ENCODE data around the gene CASKIN1. TPM values are rescaled to one million over a fixed set of nuclear protein-coding genes. Genes with fewer than 3 reads are reported as not detected.

CASKIN1 gene
- total and polyA plus RNA-seq, 5 donors from 2014 or later = not detected

DNA sequence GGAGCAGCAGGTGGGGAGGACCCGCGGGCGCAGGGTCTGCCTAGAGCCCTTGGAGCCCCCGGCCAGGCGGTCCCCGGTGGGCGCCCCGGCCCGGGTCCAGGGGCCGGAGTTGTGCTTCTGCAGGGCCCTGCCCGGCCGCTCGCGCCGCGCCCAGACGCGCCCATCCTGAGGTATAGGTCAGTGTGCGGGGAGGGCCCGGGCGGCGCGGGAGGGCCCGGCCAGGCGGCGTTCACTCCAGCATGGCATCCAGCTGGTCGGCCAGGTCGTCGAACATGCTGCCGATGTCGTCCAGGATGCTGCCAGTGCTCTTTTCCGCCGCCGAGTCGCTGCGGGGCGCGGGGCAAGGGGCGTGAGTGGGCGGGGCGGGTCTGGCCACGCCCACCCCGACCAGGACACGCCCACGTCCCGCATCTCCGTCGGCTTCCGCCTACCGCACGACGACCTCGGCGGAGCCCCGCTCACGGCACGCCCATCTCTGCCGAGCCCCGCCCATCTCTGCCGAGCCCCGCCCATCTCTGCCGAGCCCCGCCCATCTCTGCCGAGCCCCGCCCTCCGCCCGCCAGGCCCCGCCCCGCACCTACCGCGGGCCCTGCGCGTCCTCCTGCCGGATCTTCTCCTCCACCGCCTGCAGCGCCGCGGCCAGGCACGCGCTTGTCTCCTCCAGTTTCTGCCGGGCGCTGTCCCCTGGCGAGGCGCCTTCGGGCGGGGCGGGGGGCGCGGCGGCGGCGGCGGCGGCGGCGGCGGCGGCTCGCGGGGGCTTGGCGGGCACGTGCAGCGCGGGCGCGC lies 17.9 kb downstream of the CASKIN1 start:
- H3K9me3 ChIP-seq (ENCODE audit: control insufficient read depth in 2 of 2, low read length in 2 of 2) = no peaks in the 10 kb centered on the region
- peak; percentile 19 to 23 (median 22) for DNase-seq
- H3K9me3 Mint-ChIP-seq = no peaks in the 10 kb centered on the region
- no peak overlapping the region for H3K27ac ChIP-seq (ENCODE audit: insufficient read depth, low read length, poor library complexity, severe bottlenecking)
- no peaks in the 10 kb centered on the region for H3K27me3 ChIP-seq (ENCODE audit: control insufficient read depth, insufficient read depth, low read length)
- peak; percentile 37 to 54 for ATAC-seq (ENCODE audit: low read depth in 2 of 2)
- no peaks in the 10 kb centered on the region for H3K4me1 ChIP-seq (ENCODE audit: control insufficient read depth, insufficient read depth, low read length, poor library complexity, severe bottlenecking)
- H3K36me3 ChIP-seq (ENCODE audit: control insufficient read depth, insufficient read depth, low read length) = peaks cover 25% of the 10 kb centered on the region
- no peak overlapping the region for H3K4me3 ChIP-seq (ENCODE audit: low read depth, low read length)
- no peaks in the 10 kb centered on the region for H3K4me1 Mint-ChIP-seq
- H3K27me3 Mint-ChIP-seq = no peaks in the 10 kb centered on the region
- no peak overlapping the region for H3K27ac Mint-ChIP-seq
- no peak overlapping the region for H3K4me3 Mint-ChIP-seq
- peaks cover 8% of the 10 kb centered on the region for H3K36me3 Mint-ChIP-seq

DNA sequence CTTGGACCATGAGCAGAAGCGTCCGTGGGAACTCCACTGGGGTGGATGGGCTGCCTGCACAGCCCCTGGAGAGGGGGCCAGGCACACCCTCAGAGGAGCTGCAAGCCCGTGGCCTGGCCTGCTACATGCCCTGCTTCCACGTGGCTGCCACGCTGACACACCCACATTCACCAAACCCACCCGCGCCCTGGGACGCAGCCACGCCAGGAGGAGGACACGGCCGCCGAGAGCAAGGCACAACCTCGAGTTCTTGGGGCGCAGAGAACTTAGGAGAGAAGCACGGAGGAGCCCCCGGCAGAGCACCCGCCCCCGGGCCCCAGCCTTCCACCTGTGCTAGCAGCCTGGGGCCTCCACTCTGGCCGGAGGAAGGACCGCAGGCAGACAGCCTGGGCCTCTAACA lies 18.8 kb downstream of the CASKIN1 start:
- no peaks in the 10 kb centered on the region for H3K4me1 ChIP-seq (ENCODE audit: control insufficient read depth, insufficient read depth, low read length, poor library complexity, severe bottlenecking)
- no peaks in the 10 kb centered on the region for H3K27me3 Mint-ChIP-seq
- H3K27me3 ChIP-seq (ENCODE audit: control insufficient read depth, insufficient read depth, low read length) = no peaks in the 10 kb centered on the region
- H3K4me1 Mint-ChIP-seq = no peaks in the 10 kb centered on the region
- peaks cover 25% of the 10 kb centered on the region for H3K36me3 ChIP-seq (ENCODE audit: control insufficient read depth, insufficient read depth, low read length)
- no peak overlapping the region for H3K4me3 ChIP-seq (ENCODE audit: low read depth, low read length)
- DNase-seq = no peak
- no peak overlapping the region for H3K27ac ChIP-seq (ENCODE audit: insufficient read depth, low read length, poor library complexity, severe bottlenecking)
- H3K9me3 Mint-ChIP-seq = no peaks in the 10 kb centered on the region
- H3K9me3 ChIP-seq (ENCODE audit: control insufficient read depth in 2 of 2, low read length in 2 of 2) = no peaks in the 10 kb centered on the region
- peaks cover 8% of the 10 kb centered on the region for H3K36me3 Mint-ChIP-seq
- H3K4me3 Mint-ChIP-seq = no peak overlapping the region
- ATAC-seq (ENCODE audit: low read depth in 2 of 2) = no peak
- H3K27ac Mint-ChIP-seq = no peak overlapping the region

DNA sequence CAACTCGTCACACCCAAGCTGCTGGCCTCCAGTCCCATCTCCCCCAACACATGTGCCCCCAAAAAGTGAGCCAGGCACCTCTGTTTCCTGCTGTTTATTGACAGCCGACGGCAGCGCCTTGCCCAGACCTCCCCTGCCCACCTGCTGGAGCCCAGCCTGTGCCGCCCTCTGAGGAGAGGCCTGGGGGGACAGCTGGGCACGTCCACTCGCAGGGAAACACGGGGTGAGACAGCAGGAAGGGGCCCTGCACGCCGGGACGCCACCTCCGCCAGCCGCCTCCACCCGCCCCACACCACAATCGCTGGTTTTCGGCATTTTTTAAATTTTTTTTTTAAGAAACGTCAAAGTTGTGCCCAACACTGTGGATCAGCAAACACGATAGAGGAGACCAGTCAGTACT lies 19.3 kb downstream of the CASKIN1 start:
- Histone ChIP-seq H3K4me3 (ENCODE audit: low read depth, low read length) (no peak overlapping the region), H3K9me3 (ENCODE audit: control insufficient read depth in 2 of 2, low read length in 2 of 2) (no peaks in the 10 kb centered on the region), H3K36me3 (ENCODE audit: control insufficient read depth, insufficient read depth, low read length) (peaks cover 25% of the 10 kb centered on the region), H3K27me3 (ENCODE audit: control insufficient read depth, insufficient read depth, low read length) (no peaks in the 10 kb centered on the region), H3K4me1 (ENCODE audit: control insufficient read depth, insufficient read depth, low read length, poor library complexity, severe bottlenecking) (no peaks in the 10 kb centered on the region), H3K27ac (ENCODE audit: insufficient read depth, low read length, poor library complexity, severe bottlenecking) (no peak overlapping the region)
- no peak for ATAC-seq (ENCODE audit: low read depth in 2 of 2)
- no peak for DNase-seq
- H3K27ac Mint-ChIP-seq = no peak overlapping the region
- H3K36me3 Mint-ChIP-seq = peaks cover 8% of the 10 kb centered on the region
- no peaks in the 10 kb centered on the region for H3K27me3 Mint-ChIP-seq
- H3K9me3 Mint-ChIP-seq = no peaks in the 10 kb centered on the region
- H3K4me3 Mint-ChIP-seq = no peak overlapping the region
- H3K4me1 Mint-ChIP-seq = no peaks in the 10 kb centered on the region

DNA sequence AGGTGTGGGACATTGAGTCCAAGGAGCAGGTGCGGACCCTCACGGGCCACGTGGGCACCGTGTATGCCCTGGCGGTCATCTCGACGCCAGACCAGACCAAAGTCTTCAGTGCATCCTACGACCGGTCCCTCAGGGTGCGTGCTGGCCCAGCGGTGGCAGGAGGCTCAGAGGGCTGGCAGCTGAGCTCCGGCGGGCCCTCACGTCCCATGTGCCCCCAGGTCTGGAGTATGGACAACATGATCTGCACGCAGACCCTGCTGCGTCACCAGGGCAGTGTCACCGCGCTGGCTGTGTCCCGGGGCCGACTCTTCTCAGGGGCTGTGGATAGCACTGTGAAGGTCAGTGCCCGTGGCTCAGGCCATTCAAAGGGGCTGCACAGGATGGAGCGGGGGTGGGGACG lies 20.4 kb downstream of the CASKIN1 start:
- no peaks in the 10 kb centered on the region for H3K9me3 Mint-ChIP-seq
- peaks cover 11% of the 10 kb centered on the region for H3K36me3 Mint-ChIP-seq
- no peak overlapping the region for H3K27ac Mint-ChIP-seq
- H3K4me3 Mint-ChIP-seq = no peak overlapping the region
- Histone ChIP-seq H3K4me1 (ENCODE audit: control insufficient read depth, insufficient read depth, low read length, poor library complexity, severe bottlenecking) (no peaks in the 10 kb centered on the region), H3K9me3 (ENCODE audit: control insufficient read depth in 2 of 2, low read length in 2 of 2) (no peaks in the 10 kb centered on the region), H3K27ac (ENCODE audit: insufficient read depth, low read length, poor library complexity, severe bottlenecking) (no peak overlapping the region), H3K4me3 (ENCODE audit: low read depth, low read length) (no peak overlapping the region), H3K27me3 (ENCODE audit: control insufficient read depth, insufficient read depth, low read length) (no peaks in the 10 kb centered on the region), H3K36me3 (ENCODE audit: control insufficient read depth, insufficient read depth, low read length) (peaks cover 25% of the 10 kb centered on the region)
- ATAC-seq (ENCODE audit: low read depth in 2 of 2) (no peak), DNase-seq (no peak)
- H3K27me3 Mint-ChIP-seq = no peaks in the 10 kb centered on the region
- no peaks in the 10 kb centered on the region for H3K4me1 Mint-ChIP-seq

DNA sequence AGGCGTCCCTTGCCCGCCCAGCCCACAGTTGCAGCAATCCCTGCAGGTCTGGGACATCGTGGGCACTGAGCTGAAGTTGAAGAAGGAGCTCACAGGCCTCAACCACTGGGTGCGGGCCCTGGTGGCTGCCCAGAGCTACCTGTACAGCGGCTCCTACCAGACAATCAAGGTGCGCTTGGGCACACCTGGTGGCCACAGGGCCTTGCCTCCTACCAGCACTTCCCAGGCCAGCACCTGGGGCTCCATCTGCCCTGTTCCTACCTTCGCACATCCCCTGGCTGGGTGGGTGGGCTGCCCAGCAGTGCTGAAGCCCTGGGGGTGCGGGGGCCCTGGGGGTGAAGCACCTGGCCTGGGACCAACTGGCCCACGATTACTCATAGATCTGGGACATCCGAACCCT lies 21.0 kb downstream of the CASKIN1 start:
- no peak overlapping the region for H3K27ac Mint-ChIP-seq
- H3K9me3 Mint-ChIP-seq = no peaks in the 10 kb centered on the region
- ATAC-seq (ENCODE audit: low read depth in 2 of 2) = no peak

DNA sequence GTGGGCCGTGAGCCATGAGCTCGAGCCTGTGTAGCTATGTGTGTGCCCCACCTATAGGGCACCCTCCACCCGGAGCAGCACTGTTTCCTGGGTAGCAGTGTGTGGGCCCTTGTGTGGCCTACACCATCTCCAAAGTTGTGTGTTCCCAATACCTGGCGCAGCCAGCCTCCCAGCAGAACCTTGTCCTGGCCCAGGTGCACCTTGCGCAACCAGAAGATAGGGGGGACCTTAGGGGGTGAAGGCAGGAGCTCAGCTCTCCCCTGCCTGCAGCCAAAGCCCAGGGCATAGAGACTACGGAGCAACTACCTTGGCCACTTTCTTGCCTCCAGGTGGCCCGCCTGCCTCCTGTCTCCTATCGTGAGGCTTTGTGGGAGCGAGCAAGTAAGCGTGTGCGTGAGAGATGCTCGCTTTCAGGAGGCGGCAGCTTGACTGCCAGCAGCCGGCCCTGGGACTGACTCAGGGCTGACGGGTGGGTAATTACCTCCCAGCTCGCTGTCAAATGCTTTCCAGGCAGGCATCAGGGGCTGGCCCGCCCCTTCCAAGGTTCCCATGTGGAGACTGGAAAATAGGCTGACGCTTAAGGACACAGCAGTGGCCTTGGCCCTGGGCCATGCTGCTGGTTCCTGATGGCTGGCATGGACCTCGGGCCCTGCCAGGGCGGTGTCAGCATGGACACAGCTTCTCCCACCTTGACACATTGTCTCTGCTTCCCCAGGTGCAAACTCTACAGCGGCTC lies 21.8 kb downstream of the CASKIN1 start:
- H3K4me3 ChIP-seq (ENCODE audit: low read depth, low read length) = no peak overlapping the region
- no peaks in the 10 kb centered on the region for H3K27me3 ChIP-seq (ENCODE audit: control insufficient read depth, insufficient read depth, low read length)
- no peaks in the 10 kb centered on the region for H3K9me3 ChIP-seq (ENCODE audit: control insufficient read depth in 2 of 2, low read length in 2 of 2)
- H3K27ac ChIP-seq (ENCODE audit: insufficient read depth, low read length, poor library complexity, severe bottlenecking) = no peak overlapping the region
- Mint-ChIP-seq H3K4me1 (no peaks in the 10 kb centered on the region), H3K4me3 (no peak overlapping the region), H3K27me3 (no peaks in the 10 kb centered on the region), H3K9me3 (no peaks in the 10 kb centered on the region), H3K27ac (no peak overlapping the region), H3K36me3 (peaks cover 11% of the 10 kb centered on the region)
- DNase-seq (no peak), ATAC-seq (ENCODE audit: low read depth in 2 of 2) (no peak)
- H3K36me3 ChIP-seq (ENCODE audit: control insufficient read depth, insufficient read depth, low read length) = peaks cover 25% of the 10 kb centered on the region
- H3K4me1 ChIP-seq (ENCODE audit: control insufficient read depth, insufficient read depth, low read length, poor library complexity, severe bottlenecking) = no peaks in the 10 kb centered on the region

More for the DNA sequence above, 21.0 kb downstream of the CASKIN1 start:
- Mint-ChIP-seq H3K4me3 (no peak overlapping the region), H3K4me1 (no peaks in the 10 kb centered on the region), H3K27me3 (no peaks in the 10 kb centered on the region), H3K36me3 (peaks cover 11% of the 10 kb centered on the region)
- Histone ChIP-seq H3K9me3 (ENCODE audit: control insufficient read depth in 2 of 2, low read length in 2 of 2) (no peaks in the 10 kb centered on the region), H3K36me3 (ENCODE audit: control insufficient read depth, insufficient read depth, low read length) (peaks cover 25% of the 10 kb centered on the region), H3K4me3 (ENCODE audit: low read depth, low read length) (no peak overlapping the region), H3K27me3 (ENCODE audit: control insufficient read depth, insufficient read depth, low read length) (no peaks in the 10 kb centered on the region), H3K27ac (ENCODE audit: insufficient read depth, low read length, poor library complexity, severe bottlenecking) (no peak overlapping the region), H3K4me1 (ENCODE audit: control insufficient read depth, insufficient read depth, low read length, poor library complexity, severe bottlenecking) (no peaks in the 10 kb centered on the region)
- DNase-seq = no peak

DNA sequence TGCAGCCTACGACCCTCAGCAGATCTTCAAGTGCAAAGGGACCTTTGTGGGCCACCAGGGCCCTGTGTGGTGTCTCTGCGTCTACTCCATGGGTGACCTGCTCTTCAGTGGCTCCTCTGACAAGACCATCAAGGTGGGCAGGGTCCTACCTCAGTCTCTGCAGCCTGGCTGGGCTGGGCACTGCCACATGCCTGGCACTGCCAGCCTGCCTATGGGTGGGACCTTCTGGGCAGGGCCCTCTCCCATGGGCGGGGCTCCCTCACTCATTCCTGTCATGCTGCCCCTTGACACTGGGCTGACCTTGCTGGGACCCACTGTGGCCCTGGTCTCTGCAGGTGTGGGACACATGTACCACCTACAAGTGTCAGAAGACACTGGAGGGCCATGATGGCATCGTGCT lies 22.5 kb downstream of the CASKIN1 start:
- Mint-ChIP-seq H3K27me3 (no peaks in the 10 kb centered on the region), H3K27ac (no peak overlapping the region), H3K36me3 (peaks cover 11% of the 10 kb centered on the region), H3K4me1 (no peaks in the 10 kb centered on the region), H3K9me3 (no peaks in the 10 kb centered on the region), H3K4me3 (no peak overlapping the region)
- no peak for DNase-seq
- Histone ChIP-seq H3K4me3 (ENCODE audit: low read depth, low read length) (no peak overlapping the region), H3K4me1 (ENCODE audit: control insufficient read depth, insufficient read depth, low read length, poor library complexity, severe bottlenecking) (no peaks in the 10 kb centered on the region), H3K27me3 (ENCODE audit: control insufficient read depth, insufficient read depth, low read length) (no peaks in the 10 kb centered on the region), H3K36me3 (ENCODE audit: control insufficient read depth, insufficient read depth, low read length) (peaks cover 25% of the 10 kb centered on the region), H3K27ac (ENCODE audit: insufficient read depth, low read length, poor library complexity, severe bottlenecking) (no peak overlapping the region), H3K9me3 (ENCODE audit: control insufficient read depth in 2 of 2, low read length in 2 of 2) (no peaks in the 10 kb centered on the region)
- ATAC-seq (ENCODE audit: low read depth in 2 of 2) = no peak

DNA sequence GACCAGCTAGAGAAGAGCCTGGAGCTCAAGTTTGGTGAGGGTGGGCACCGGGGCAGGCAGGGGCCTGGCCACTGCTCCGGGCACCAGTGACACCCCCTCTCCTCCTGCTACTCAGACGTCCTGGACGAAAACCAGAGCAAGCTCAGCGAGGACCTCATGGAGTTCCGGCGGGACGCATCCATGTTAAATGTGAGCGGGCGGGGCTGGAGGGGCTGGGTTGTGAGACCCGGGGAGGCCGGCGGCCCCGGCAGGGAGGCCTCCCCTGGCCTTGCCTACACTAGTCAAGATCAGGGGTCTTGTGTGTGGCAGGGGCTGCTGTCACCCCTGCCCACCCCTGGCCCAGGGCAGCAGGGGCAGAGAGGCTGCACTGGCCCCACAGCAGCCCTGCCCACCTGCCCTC lies 23.0 kb downstream of the CASKIN1 start:
- no peak overlapping the region for H3K4me3 Mint-ChIP-seq
- DNase-seq (no peak), ATAC-seq (ENCODE audit: low read depth in 2 of 2) (no peak)
- H3K27me3 Mint-ChIP-seq = no peaks in the 10 kb centered on the region
- peaks cover 25% of the 10 kb centered on the region for H3K36me3 ChIP-seq (ENCODE audit: control insufficient read depth, insufficient read depth, low read length)
- no peaks in the 10 kb centered on the region for H3K9me3 ChIP-seq (ENCODE audit: control insufficient read depth in 2 of 2, low read length in 2 of 2)
- peaks cover 11% of the 10 kb centered on the region for H3K36me3 Mint-ChIP-seq
- no peaks in the 10 kb centered on the region for H3K4me1 Mint-ChIP-seq
- no peaks in the 10 kb centered on the region for H3K4me1 ChIP-seq (ENCODE audit: control insufficient read depth, insufficient read depth, low read length, poor library complexity, severe bottlenecking)
- H3K4me3 ChIP-seq (ENCODE audit: low read depth, low read length) = no peak overlapping the region
- no peak overlapping the region for H3K27ac Mint-ChIP-seq
- no peak overlapping the region for H3K27ac ChIP-seq (ENCODE audit: insufficient read depth, low read length, poor library complexity, severe bottlenecking)
- no peaks in the 10 kb centered on the region for H3K9me3 Mint-ChIP-seq
- no peaks in the 10 kb centered on the region for H3K27me3 ChIP-seq (ENCODE audit: control insufficient read depth, insufficient read depth, low read length)

All from CD4-positive, CD25-positive, alpha-beta regulatory T cell (primary cell).